ENCODE measurements around the gene HOTAIR. TPM values are rescaled to one million over a fixed set of nuclear protein-coding genes. Genes with fewer than 3 reads are reported as not detected.
A peak's percentile ranks its signal among the peaks of the same experiment; 100 is the strongest.

Gene HOTAIR
- total RNA-seq, 1 donor from 2014 or later = not detected

GRCh38 chr12:53961025-53961761, 13.6 kb downstream of the HOTAIR start:
- no peak overlapping the region for H3K4me3 Mint-ChIP-seq (ENCODE audit: low read depth)
- H3K36me3 Mint-ChIP-seq (ENCODE audit: insufficient read depth) = no peaks in the 10 kb centered on the region
- peak; percentile 45 for TF ChIP-seq CTCF (IDR thresholded peaks at IDR 0.05; ENCODE audit: unreplicated experiment)
- no peaks in the 10 kb centered on the region for H3K4me1 Mint-ChIP-seq (ENCODE audit: low read depth)
- DNase-seq (ENCODE audit: low spot score, unreplicated experiment) = peak; percentile 46
- no peak overlapping the region for H3K27ac Mint-ChIP-seq
- H3K27me3 Mint-ChIP-seq = peaks cover 98% of the 10 kb centered on the region
- no peaks in the 10 kb centered on the region for H3K9me3 Mint-ChIP-seq (ENCODE audit: low read depth)

- no peaks in the 10 kb centered on the region for H3K36me3 Mint-ChIP-seq (ENCODE audit: insufficient read depth)
- DNase-seq (ENCODE audit: low spot score, unreplicated experiment) = no peak
- no peaks in the 10 kb centered on the region for H3K4me1 Mint-ChIP-seq (ENCODE audit: low read depth)
- no peak for TF ChIP-seq CTCF (IDR thresholded peaks at IDR 0.05; ENCODE audit: unreplicated experiment)
- peaks cover 98% of the 10 kb centered on the region for H3K27me3 Mint-ChIP-seq
- H3K9me3 Mint-ChIP-seq (ENCODE audit: low read depth) = no peaks in the 10 kb centered on the region
- H3K27ac Mint-ChIP-seq = no peak overlapping the region
- no peak overlapping the region for H3K4me3 Mint-ChIP-seq (ENCODE audit: low read depth)
Observed at GRCh38 chr12:53960187-53961024, 14.3 kb downstream of the HOTAIR start.

GRCh38 chr12:53959314-53959713, 15.4 kb downstream of the HOTAIR start:
- TF ChIP-seq CTCF (IDR thresholded peaks at IDR 0.05; ENCODE audit: unreplicated experiment) = no peak
- H3K9me3 Mint-ChIP-seq (ENCODE audit: low read depth) = no peaks in the 10 kb centered on the region
- H3K4me3 Mint-ChIP-seq (ENCODE audit: low read depth) = no peak overlapping the region
- DNase-seq (ENCODE audit: low spot score, unreplicated experiment) = no peak
- H3K4me1 Mint-ChIP-seq (ENCODE audit: low read depth) = no peaks in the 10 kb centered on the region
- H3K27ac Mint-ChIP-seq = no peak overlapping the region
- peaks cover 96% of the 10 kb centered on the region for H3K27me3 Mint-ChIP-seq
- no peaks in the 10 kb centered on the region for H3K36me3 Mint-ChIP-seq (ENCODE audit: insufficient read depth)

GRCh38 chr12:53958128-53958527, 16.6 kb downstream of the HOTAIR start:
- no peak overlapping the region for H3K4me3 Mint-ChIP-seq (ENCODE audit: low read depth)
- no peaks in the 10 kb centered on the region for H3K36me3 Mint-ChIP-seq (ENCODE audit: insufficient read depth)
- no peak overlapping the region for H3K27ac Mint-ChIP-seq
- H3K4me1 Mint-ChIP-seq (ENCODE audit: low read depth) = no peaks in the 10 kb centered on the region
- no peaks in the 10 kb centered on the region for H3K9me3 Mint-ChIP-seq (ENCODE audit: low read depth)
- no peak for TF ChIP-seq CTCF (IDR thresholded peaks at IDR 0.05; ENCODE audit: unreplicated experiment)
- peaks cover 96% of the 10 kb centered on the region for H3K27me3 Mint-ChIP-seq
- no peak for DNase-seq (ENCODE audit: low spot score, unreplicated experiment)

- TF ChIP-seq CTCF (IDR thresholded peaks at IDR 0.05; ENCODE audit: unreplicated experiment) = no peak
- no peaks in the 10 kb centered on the region for H3K36me3 Mint-ChIP-seq (ENCODE audit: insufficient read depth)
- no peak overlapping the region for H3K27ac Mint-ChIP-seq
- peaks cover 97% of the 10 kb centered on the region for H3K27me3 Mint-ChIP-seq
- H3K4me1 Mint-ChIP-seq (ENCODE audit: low read depth) = no peaks in the 10 kb centered on the region
- H3K9me3 Mint-ChIP-seq (ENCODE audit: low read depth) = no peaks in the 10 kb centered on the region
- H3K4me3 Mint-ChIP-seq (ENCODE audit: low read depth) = no peak overlapping the region
- no peak for DNase-seq (ENCODE audit: low spot score, unreplicated experiment)
Observed at GRCh38 chr12:53956914-53957536, 17.7 kb downstream of the HOTAIR start.

Data from progenitor cell of endocrine pancreas (in vitro differentiated cells).